Keratinocyte (primary cell): ENCODE data around the gene CCZ1B. TPM values are rescaled to one million over a fixed set of nuclear protein-coding genes. Genes with fewer than 3 reads are reported as not detected.
"Not testable (repeated sequence)": the region's sequence is repeated elsewhere in the genome, so short reads cannot be mapped to it uniquely, and the experiment has no call there.

Experiments
- DNase-seq: peaks from one replicate; pipeline ENCODE4 v3.0.0-alpha.2; 2011; ENCODE audit warnings: low read depth, missing footprints, low spot score
- FAIRE-seq: peaks from 2 replicates; lab custom pipeline; 2011; peaks lifted over from hg19 to GRCh38; lab: Jason Lieb, UNC
- H2AFZ ChIP-seq: 2 replicates; pipeline ENCODE4 v1.6.0; 2012; ENCODE audit warnings: low read length, control low read depth, inconsistent platforms; ENCODE audit not compliant: control insufficient read depth
- H3K27ac ChIP-seq: 2 replicates; pipeline ENCODE4 v1.5.1; 2011; ENCODE audit warnings: low read length; ENCODE audit not compliant: control insufficient read depth, insufficient read depth
- H3K27me3 ChIP-seq: 3 replicates; pipeline ENCODE4 v1.6.0; 2011; ENCODE audit warnings: low read length; ENCODE audit not compliant: control insufficient read depth, insufficient read depth; ENCODE audit errors: extremely low read depth
- H3K36me3 ChIP-seq, 2 experiments: 2 replicates in 1 of 2; 3 replicates in 1 of 2; pipeline ENCODE4 v1.5.1; 2011; ENCODE audit warnings: low read length in 2 of 2, mild to moderate bottlenecking in 1 of 2; ENCODE audit not compliant: control insufficient read depth in 2 of 2, insufficient read depth in 2 of 2; ENCODE audit errors: extremely low read depth in 1 of 2
- H3K4me1 ChIP-seq: 3 replicates; pipeline ENCODE4 v1.5.1; 2011; ENCODE audit warnings: low read length; ENCODE audit not compliant: control insufficient read depth, insufficient read depth; ENCODE audit errors: extremely low read depth
- H3K4me2 ChIP-seq: 3 replicates; pipeline ENCODE4 v1.6.0; 2011; ENCODE audit warnings: low read depth, low read length; ENCODE audit not compliant: control insufficient read depth, insufficient read depth; ENCODE audit errors: extremely low read depth
- H3K4me3 ChIP-seq, 3 experiments: fragments of 200-600 bp in 1 of 3; sonication (generic) in 1 of 3; 2 replicates in 2 of 3; 3 replicates in 1 of 3; pipeline ENCODE4 v1.5.1; 2011 to 2016; ENCODE audit warnings: low read length in 3 of 3, mild to moderate bottlenecking in 3 of 3, control low read depth in 2 of 3, inconsistent platforms in 1 of 3, low read depth in 1 of 3, mixed read lengths in 1 of 3, mixed run types in 1 of 3, moderate library complexity in 1 of 3; ENCODE audit not compliant: control insufficient read depth in 2 of 3, insufficient read depth in 2 of 3; ENCODE audit errors: extremely low read depth in 1 of 3
- H3K79me2 ChIP-seq: 2 replicates; pipeline ENCODE4 v1.6.0; 2012; ENCODE audit warnings: low read length; ENCODE audit not compliant: control insufficient read depth, insufficient read depth
- H3K9ac ChIP-seq: 3 replicates; pipeline ENCODE4 v1.6.0; 2011; ENCODE audit warnings: low read length; ENCODE audit not compliant: control insufficient read depth, insufficient read depth; ENCODE audit errors: extremely low read depth
- H3K9me1 ChIP-seq: 3 replicates; pipeline ENCODE4 v1.6.0; 2011; ENCODE audit warnings: low read length; ENCODE audit not compliant: control insufficient read depth, insufficient read depth; ENCODE audit errors: extremely low read depth
- H3K9me3 ChIP-seq: 2 replicates; pipeline ENCODE4 v1.5.1; 2012; ENCODE audit warnings: low read depth, low read length; ENCODE audit not compliant: control insufficient read depth
- H4K20me1 ChIP-seq: 3 replicates; pipeline ENCODE4 v1.6.0; 2011; ENCODE audit warnings: low read length; ENCODE audit not compliant: control insufficient read depth, insufficient read depth; ENCODE audit errors: extremely low read depth
- CTCF ChIP-seq, 3 experiments: IDR thresholded peaks in 1 of 3; conservative IDR thresholded peaks in 1 of 3; optimal IDR thresholded peaks in 1 of 3; 2 replicates in 2 of 3; 3 replicates in 1 of 3; pipeline versions ENCODE3 to v1.5.1; 2011; ENCODE audit warnings: low read length in 3 of 3, mild to moderate bottlenecking in 3 of 3, moderate library complexity in 2 of 3, control low read depth in 1 of 3, inconsistent platforms in 1 of 3; ENCODE audit not compliant: insufficient read depth in 2 of 3; ENCODE audit errors: extremely low read depth in 1 of 3
- EZH2 ChIP-seq: IDR thresholded peaks from one replicate; pipeline ENCODE4 v1.6.1; 2012; ENCODE audit warnings: inconsistent platforms, mild to moderate bottlenecking, low read length, moderate library complexity
- dilution Hi-C: fragments of 300-500 bp; cut with MboI; formaldehyde crosslinking; loops from one replicate; pipeline ENCODE4 v1.7.0; 2020; ENCODE audit warnings: low sequenced_read_pairs; ENCODE audit not compliant: extremely low pct_ligation_motif_present
- polyA plus RNA-seq, 5 experiments: library from polyadenylated mRNA; depleted of rRNA in 3 of 5; stranded (reverse) in 3 of 5; stranded (forward) in 1 of 5; unstranded in 1 of 5; fragments of >200 nt; gene quantifications; 1 replicate in 1 of 5; 2 replicates in 3 of 5; 3 replicates in 1 of 5; pipeline versions ENCODE4 v1.2.1 to v1.2.3, GENCODE V29; 2011 to 2012; ENCODE audit warnings: missing spikeins in 2 of 5, low read depth in 1 of 5, low replicate concordance in 1 of 5

CCZ1B gene
- polyA plus RNA-seq, 1 donor (not counting 4 experiments of a cell fraction or from before 2014, with no cell fraction given) = 42.7 TPM

GRCh38 chr7:6833636-6834035 is 7.6 kb upstream of the CCZ1B start:
- TF ChIP-seq EZH2 (no peak), CTCF (optimal IDR thresholded peaks at IDR 0.05 in 1 of 3, IDR thresholded peaks at IDR 0.05 in 1 of 3, conservative IDR thresholded peaks at IDR 0.05 in 1 of 3; ENCODE audit: extremely low read depth in 1 of 3, insufficient read depth in 2 of 3, low read length in 3 of 3) (no peak)
- H3K27me3 ChIP-seq = no peaks in the 10 kb centered on the region
- FAIRE-seq = no peak

GRCh38 chr7:6831018-6831725 is 5.1 kb upstream of the CCZ1B start:
- H3K9me1 ChIP-seq = no peaks in the 10 kb centered on the region
- no peak overlapping the region for H2AFZ ChIP-seq
- DNase-seq = no peak
- no peak overlapping the region for H3K4me3 ChIP-seq
- no peaks in the 10 kb centered on the region for H4K20me1 ChIP-seq
- dilution Hi-C loops = no loop called here
- no peaks in the 10 kb centered on the region for H3K27me3 ChIP-seq
- H3K4me1 ChIP-seq = no peaks in the 10 kb centered on the region
- H3K36me3 ChIP-seq = no peaks in the 10 kb centered on the region
- H3K79me2 ChIP-seq = no peaks in the 10 kb centered on the region
- no peak overlapping the region for H3K4me2 ChIP-seq
- H3K27ac ChIP-seq = no peak overlapping the region
- no peak for TF ChIP-seq CTCF (optimal IDR thresholded peaks at IDR 0.05 in 1 of 3, IDR thresholded peaks at IDR 0.05 in 1 of 3, conservative IDR thresholded peaks at IDR 0.05 in 1 of 3; ENCODE audit: extremely low read depth in 1 of 3, insufficient read depth in 2 of 3, low read length in 3 of 3)
- TF ChIP-seq EZH2 = no peak
- no peak for FAIRE-seq
- H3K9me3 ChIP-seq = no peaks in the 10 kb centered on the region
- no peak overlapping the region for H3K9ac ChIP-seq

More at GRCh38 chr7:6833636-6834035, 7.6 kb upstream of the CCZ1B start:
- H3K36me3 ChIP-seq = no peaks in the 10 kb centered on the region
- H4K20me1 ChIP-seq = no peaks in the 10 kb centered on the region
- no peaks in the 10 kb centered on the region for H3K9me3 ChIP-seq
- no peak overlapping the region for H3K9ac ChIP-seq
- H3K9me1 ChIP-seq = no peaks in the 10 kb centered on the region
- no peak overlapping the region for H3K4me2 ChIP-seq
- H3K4me3 ChIP-seq = no peak overlapping the region
- H3K27ac ChIP-seq = no peak overlapping the region
- no peaks in the 10 kb centered on the region for H3K79me2 ChIP-seq
- no peaks in the 10 kb centered on the region for H3K4me1 ChIP-seq
- H2AFZ ChIP-seq = no peak overlapping the region
- DNase-seq = no peak
- dilution Hi-C loops = no loop called here

GRCh38 chr7:6830026-6830425 is 4.0 kb upstream of the CCZ1B start:
- dilution Hi-C loops, H3K27ac ChIP-seq, H3K27me3 ChIP-seq, H3K4me3 ChIP-seq, H3K4me2 ChIP-seq, H2AFZ ChIP-seq, H3K9ac ChIP-seq, H4K20me1 ChIP-seq, DNase-seq, H3K4me1 ChIP-seq, H3K36me3 ChIP-seq, H3K9me1 ChIP-seq, FAIRE-seq, H3K9me3 ChIP-seq, H3K79me2 ChIP-seq: not testable (repeated sequence)

GRCh38 chr7:6829616-6830015 is 3.5 kb upstream of the CCZ1B start:
- H3K4me2 ChIP-seq, H4K20me1 ChIP-seq, H3K36me3 ChIP-seq, H3K9me3 ChIP-seq, H3K79me2 ChIP-seq, H3K27me3 ChIP-seq, H3K9me1 ChIP-seq, H3K4me3 ChIP-seq, FAIRE-seq, H2AFZ ChIP-seq, H3K4me1 ChIP-seq, dilution Hi-C loops, H3K9ac ChIP-seq, H3K27ac ChIP-seq, DNase-seq: not testable (repeated sequence)
